ENCODE data around the gene CHD2. TPM values are rescaled to one million over a fixed set of nuclear protein-coding genes. Genes with fewer than 3 reads are reported as not detected.

CHD2 gene
- total RNA-seq, 1 experiment from 2014 or later: 85.0 TPM

- Histone ChIP-seq H3K27me3 (replicated peaks; ENCODE audit: control insufficient read depth, insufficient read depth, low read length) (no peaks in the 10 kb centered on the region), H3K9me3 (no peaks in the 10 kb centered on the region), H3K4me3 (ENCODE audit: low read depth, low read length) (no peak overlapping the region), H3K4me1 (peaks cover 49% of the 10 kb centered on the region), H3K36me3 (ENCODE audit: control insufficient read depth, insufficient read depth, low read length) (no peaks in the 10 kb centered on the region)
- Mint-ChIP-seq H3K4me1 (ENCODE audit: low read depth, unreplicated experiment) (peaks cover 47% of the 10 kb centered on the region), H3K27me3 (ENCODE audit: insufficient read depth, unreplicated experiment) (no peaks in the 10 kb centered on the region), H3K36me3 (ENCODE audit: insufficient read depth, unreplicated experiment) (peaks cover 47% of the 10 kb centered on the region), H3K4me3 (ENCODE audit: unreplicated experiment) (peak overlapping the region; percentile 87), H3K27ac (ENCODE audit: unreplicated experiment) (peak overlapping the region; percentile 98), H3K9me3 (ENCODE audit: unreplicated experiment) (no peaks in the 10 kb centered on the region)
- intact Hi-C loops (cut with micrococcal nuclease; ENCODE audit: unreplicated experiment): no loop called here
- ChIA-PET POLR2A (interaction anchor here (2.3 to 3.7 kb wide), 2 partner anchors 49 to 71 kb away, joined by 35 to 103 read pairs; no protein-coding TSS in a partner anchor), CTCF (no interaction called here)
- TF ChIP-seq, protein P1, sequence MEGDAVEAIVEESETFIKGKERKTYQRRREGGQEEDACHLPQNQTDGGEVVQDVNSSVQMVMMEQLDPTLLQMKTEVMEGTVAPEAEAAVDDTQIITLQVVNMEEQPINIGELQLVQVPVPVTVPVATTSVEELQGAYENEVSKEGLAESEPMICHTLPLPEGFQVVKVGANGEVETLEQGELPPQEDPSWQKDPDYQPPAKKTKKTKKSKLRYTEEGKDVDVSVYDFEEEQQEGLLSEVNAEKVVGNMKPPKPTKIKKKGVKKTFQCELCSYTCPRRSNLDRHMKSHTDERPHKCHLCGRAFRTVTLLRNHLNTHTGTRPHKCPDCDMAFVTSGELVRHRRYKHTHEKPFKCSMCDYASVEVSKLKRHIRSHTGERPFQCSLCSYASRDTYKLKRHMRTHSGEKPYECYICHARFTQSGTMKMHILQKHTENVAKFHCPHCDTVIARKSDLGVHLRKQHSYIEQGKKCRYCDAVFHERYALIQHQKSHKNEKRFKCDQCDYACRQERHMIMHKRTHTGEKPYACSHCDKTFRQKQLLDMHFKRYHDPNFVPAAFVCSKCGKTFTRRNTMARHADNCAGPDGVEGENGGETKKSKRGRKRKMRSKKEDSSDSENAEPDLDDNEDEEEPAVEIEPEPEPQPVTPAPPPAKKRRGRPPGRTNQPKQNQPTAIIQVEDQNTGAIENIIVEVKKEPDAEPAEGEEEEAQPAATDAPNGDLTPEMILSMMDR (IDR thresholded peaks at IDR 0.05; ENCODE audit: insufficient read depth in 1 of 2, low read depth in 1 of 2, low read length in 1 of 2, severe bottlenecking in 1 of 2, unreplicated experiment in 1 of 2): no peak
- no peak for DNase-seq
- BruUV-seq (replicated peaks): no TSS peak
Observed at GRCh38 chr15:92880796-92881195, 19.3 kb upstream of the CHD2 start.

- H3K4me1 ChIP-seq: peaks cover 51% of the 10 kb centered on the region
Observed at GRCh38 chr15:92881211-92881754, 18.8 kb upstream of the CHD2 start.

More at GRCh38 chr15:92881211-92881754, 18.8 kb upstream of the CHD2 start:
- DNase-seq: no peak
- Mint-ChIP-seq H3K9me3 (ENCODE audit: unreplicated experiment) (no peaks in the 10 kb centered on the region), H3K36me3 (ENCODE audit: insufficient read depth, unreplicated experiment) (peaks cover 51% of the 10 kb centered on the region), H3K27me3 (ENCODE audit: insufficient read depth, unreplicated experiment) (no peaks in the 10 kb centered on the region), H3K27ac (ENCODE audit: unreplicated experiment) (peak overlapping the region; percentile 98), H3K4me3 (ENCODE audit: unreplicated experiment) (peak overlapping the region; percentile 87), H3K4me1 (ENCODE audit: low read depth, unreplicated experiment) (peaks cover 43% of the 10 kb centered on the region)
- Histone ChIP-seq H3K4me3 (ENCODE audit: low read depth, low read length) (no peak overlapping the region), H3K36me3 (ENCODE audit: control insufficient read depth, insufficient read depth, low read length) (no peaks in the 10 kb centered on the region), H3K9me3 (no peaks in the 10 kb centered on the region), H3K27me3 (replicated peaks; ENCODE audit: control insufficient read depth, insufficient read depth, low read length) (no peaks in the 10 kb centered on the region)
- CTCF ChIA-PET: interaction anchor here (2.2 kb wide), 1 partner anchor 49 kb away, joined by 9 read pairs; no protein-coding TSS in a partner anchor
- no TSS peak for BruUV-seq (replicated peaks)
- TF ChIP-seq, protein P1 (IDR thresholded peaks at IDR 0.05; ENCODE audit: insufficient read depth in 1 of 2, low read depth in 1 of 2, low read length in 1 of 2, severe bottlenecking in 1 of 2, unreplicated experiment in 1 of 2): no peak
- intact Hi-C loops (cut with micrococcal nuclease; ENCODE audit: unreplicated experiment): no loop called here
- POLR2A ChIA-PET: interaction anchor here (0.6 to 3.7 kb wide), 8 partner anchors 12 to 228 kb away, joined by 3 to 103 read pairs (median 24); no protein-coding TSS in a partner anchor

Measured in Caco-2 (cell line).